Measurements from ENCODE around the gene DMP1. TPM values are rescaled to one million over a fixed set of nuclear protein-coding genes. Genes with fewer than 3 reads are reported as not detected.

DMP1 gene, protein sequence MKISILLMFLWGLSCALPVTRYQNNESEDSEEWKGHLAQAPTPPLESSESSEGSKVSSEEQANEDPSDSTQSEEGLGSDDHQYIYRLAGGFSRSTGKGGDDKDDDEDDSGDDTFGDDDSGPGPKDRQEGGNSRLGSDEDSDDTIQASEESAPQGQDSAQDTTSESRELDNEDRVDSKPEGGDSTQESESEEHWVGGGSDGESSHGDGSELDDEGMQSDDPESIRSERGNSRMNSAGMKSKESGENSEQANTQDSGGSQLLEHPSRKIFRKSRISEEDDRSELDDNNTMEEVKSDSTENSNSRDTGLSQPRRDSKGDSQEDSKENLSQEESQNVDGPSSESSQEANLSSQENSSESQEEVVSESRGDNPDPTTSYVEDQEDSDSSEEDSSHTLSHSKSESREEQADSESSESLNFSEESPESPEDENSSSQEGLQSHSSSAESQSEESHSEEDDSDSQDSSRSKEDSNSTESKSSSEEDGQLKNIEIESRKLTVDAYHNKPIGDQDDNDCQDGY
- not detected for total RNA-seq

DNA sequence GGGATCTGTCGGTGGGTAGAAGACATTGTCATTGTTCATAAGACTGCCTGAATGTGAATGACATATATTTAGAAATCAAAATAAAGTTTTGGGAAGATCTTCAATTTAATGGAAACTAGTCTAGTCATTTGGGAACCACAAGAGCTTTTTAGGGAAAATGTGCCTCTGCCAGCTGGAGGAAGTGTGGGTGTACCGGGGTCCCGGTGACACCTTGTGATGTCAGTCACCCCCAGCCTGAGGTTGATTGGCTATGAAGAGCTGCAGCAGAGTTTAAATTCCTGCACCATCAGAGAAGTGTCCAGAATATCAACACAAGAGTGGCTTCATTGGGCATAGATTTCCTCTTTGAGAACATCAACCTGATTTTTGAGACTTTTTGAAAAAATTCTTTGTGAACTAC, at the start of gene DMP1:
Gene DMP1, plus strand, starts transcription at position 301 of the 400 bp plus-strand sequence. CDS start 6,213 bp downstream, outside the sequence.
- no peaks in the 10 kb centered on the region for H3K36me3 ChIP-seq
- no peak within 1 kb of the TSS for H3K27ac ChIP-seq (replicated peaks in 1 of 4)
- no peaks in the 10 kb centered on the region for H3K4me1 ChIP-seq
- DNase-seq (ENCODE audit: extremely low spot score), result no peak
- H3K27me3 ChIP-seq, result no peaks in the 10 kb centered on the region
- intact Hi-C loops (cut with DNase I), result no loop called here
- WGBS, result 91% methylated on average over 3 of the region's 3 CpGs
- H3K9me3 ChIP-seq, result no peaks in the 10 kb centered on the region
- no peak within 1 kb of the TSS for H3K4me3 ChIP-seq
- TF ChIP-seq POLR2AphosphoS5 (IDR thresholded peaks at IDR 0.05), result no peak
- no peak for TF ChIP-seq EP300 (IDR thresholded peaks at IDR 0.05)
- no peak for TF ChIP-seq POLR2A (IDR thresholded peaks at IDR 0.05; ENCODE audit: low read depth)
- no peak for TF ChIP-seq CTCF (IDR thresholded peaks at IDR 0.05)

- H3K4me1 ChIP-seq, result no peaks in the 10 kb centered on the region
- intact Hi-C loops (cut with DNase I), result no loop called here
- DNase-seq (ENCODE audit: extremely low spot score), result no peak
Observed at GRCh38 chr4:87601361-87601760, 48.7 kb upstream of the DMP1 start.

GRCh38 chr4:87608229-87608628, 41.9 kb upstream of the DMP1 start, which contains the start of gene DSPP:
Gene DSPP, plus strand, starts transcription at chr4:87608529. Its CDS starts 2,380 bp downstream, at chr4:87610909.
- DNase-seq (ENCODE audit: extremely low spot score), result no peak
- TF ChIP-seq POLR2A (IDR thresholded peaks at IDR 0.05; ENCODE audit: low read depth), result no peak
- TF ChIP-seq POLR2AphosphoS5 (IDR thresholded peaks at IDR 0.05), result no peak
- no peak for TF ChIP-seq EP300 (IDR thresholded peaks at IDR 0.05)
- no peak for TF ChIP-seq CTCF (IDR thresholded peaks at IDR 0.05)
- no peak within 1 kb of the TSS for H3K27ac ChIP-seq (replicated peaks in 1 of 4)
- H3K27me3 ChIP-seq, result no peaks in the 10 kb centered on the region
- no peaks in the 10 kb centered on the region for H3K9me3 ChIP-seq
- no peak within 1 kb of the TSS for H3K4me3 ChIP-seq
- H3K4me1 ChIP-seq, result no peaks in the 10 kb centered on the region
- H3K36me3 ChIP-seq, result no peaks in the 10 kb centered on the region
- intact Hi-C loops (cut with DNase I), result no loop called here
- 89% methylated on average over 4 of the region's 4 CpGs for WGBS

More at GRCh38 chr4:87601361-87601760, 48.7 kb upstream of the DMP1 start:
- no peaks in the 10 kb centered on the region for H3K36me3 ChIP-seq
- no peak for TF ChIP-seq CTCF (IDR thresholded peaks at IDR 0.05)
- TF ChIP-seq POLR2AphosphoS5 (IDR thresholded peaks at IDR 0.05), result no peak
- no peaks in the 10 kb centered on the region for H3K9me3 ChIP-seq
- H3K4me3 ChIP-seq, result no peak overlapping the region
- H3K27ac ChIP-seq (replicated peaks in 1 of 4), result no peak overlapping the region
- H3K27me3 ChIP-seq, result no peaks in the 10 kb centered on the region

DNA sequence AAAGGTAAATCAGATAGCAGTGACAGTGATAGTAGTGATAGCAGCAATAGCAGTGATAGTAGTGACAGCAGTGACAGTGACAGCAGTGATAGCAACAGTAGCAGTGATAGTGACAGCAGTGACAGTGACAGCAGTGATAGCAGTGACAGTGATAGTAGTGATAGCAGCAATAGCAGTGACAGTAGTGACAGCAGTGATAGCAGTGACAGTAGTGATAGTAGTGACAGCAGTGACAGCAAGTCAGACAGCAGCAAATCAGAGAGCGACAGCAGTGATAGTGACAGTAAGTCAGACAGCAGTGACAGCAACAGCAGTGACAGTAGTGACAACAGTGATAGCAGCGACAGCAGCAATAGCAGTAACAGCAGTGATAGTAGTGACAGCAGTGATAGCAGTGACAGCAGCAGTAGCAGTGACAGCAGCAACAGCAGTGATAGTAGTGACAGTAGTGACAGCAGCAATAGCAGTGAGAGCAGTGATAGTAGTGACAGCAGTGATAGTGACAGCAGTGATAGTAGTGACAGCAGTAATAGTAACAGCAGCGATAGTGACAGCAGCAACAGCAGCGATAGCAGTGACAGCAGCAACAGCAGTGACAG, 35.7 kb upstream of the DMP1 start:
- no peaks in the 10 kb centered on the region for H3K27me3 ChIP-seq
- 93% methylated on average over 4 of the region's 4 CpGs for WGBS
- no peaks in the 10 kb centered on the region for H3K4me1 ChIP-seq
- no peak for TF ChIP-seq CTCF (IDR thresholded peaks at IDR 0.05)
- DNase-seq (ENCODE audit: extremely low spot score), result no peak
- H3K9me3 ChIP-seq, result no peaks in the 10 kb centered on the region
- H3K4me3 ChIP-seq, result no peak overlapping the region
- no peaks in the 10 kb centered on the region for H3K36me3 ChIP-seq
- H3K27ac ChIP-seq (replicated peaks in 1 of 4), result no peak overlapping the region
- intact Hi-C loops (cut with DNase I), result no loop called here
